ENCODE results near the gene KLF15.

Gene KLF15

GRCh38 chr3:126321490-126321889 lies 35.7 kb downstream of the KLF15 start:
- no peak for TF ChIP-seq CTCF (IDR thresholded peaks at IDR 0.05)
- Mint-ChIP-seq H3K27me3 (ENCODE audit: low read depth, poor library complexity) (peaks cover 20% of the 10 kb centered on the region), H3K27ac (no peak overlapping the region), H3K36me3 (ENCODE audit: low read depth) (peaks cover 3% of the 10 kb centered on the region), H3K4me1 (no peaks in the 10 kb centered on the region), H3K9me3 (peaks cover 16% of the 10 kb centered on the region), H3K4me3 (no peak overlapping the region)
- DNase-seq = no peak

GRCh38 chr3:126320517-126321293 lies 36.5 kb downstream of the KLF15 start:
- Mint-ChIP-seq H3K4me1 (no peaks in the 10 kb centered on the region), H3K36me3 (ENCODE audit: low read depth) (no peaks in the 10 kb centered on the region), H3K4me3 (no peak overlapping the region), H3K27ac (no peak overlapping the region), H3K27me3 (ENCODE audit: low read depth, poor library complexity) (peaks cover 20% of the 10 kb centered on the region), H3K9me3 (peaks cover 12% of the 10 kb centered on the region)
- TF ChIP-seq CTCF (IDR thresholded peaks at IDR 0.05) = no peak
- no peak for DNase-seq

GRCh38 chr3:126319701-126320295 lies 37.4 kb downstream of the KLF15 start:
- no peaks in the 10 kb centered on the region for H3K36me3 Mint-ChIP-seq (ENCODE audit: low read depth)
- no peak overlapping the region for H3K4me3 Mint-ChIP-seq
- peaks cover 12% of the 10 kb centered on the region for H3K9me3 Mint-ChIP-seq
- TF ChIP-seq CTCF (IDR thresholded peaks at IDR 0.05) = no peak
- no peak overlapping the region for H3K27ac Mint-ChIP-seq
- DNase-seq = no peak
- H3K4me1 Mint-ChIP-seq = no peaks in the 10 kb centered on the region
- H3K27me3 Mint-ChIP-seq (ENCODE audit: low read depth, poor library complexity) = peaks cover 20% of the 10 kb centered on the region

GRCh38 chr3:126317029-126317996 lies 39.9 kb downstream of the KLF15 start:
- Mint-ChIP-seq H3K4me1 (no peaks in the 10 kb centered on the region), H3K4me3 (no peak overlapping the region), H3K27ac (no peak overlapping the region), H3K9me3 (peaks cover 12% of the 10 kb centered on the region), H3K27me3 (ENCODE audit: low read depth, poor library complexity) (peaks cover 21% of the 10 kb centered on the region), H3K36me3 (ENCODE audit: low read depth) (no peaks in the 10 kb centered on the region)
- DNase-seq = no peak
- TF ChIP-seq CTCF (IDR thresholded peaks at IDR 0.05) = no peak

GRCh38 chr3:126316501-126316939 lies 40.7 kb downstream of the KLF15 start:
- Mint-ChIP-seq H3K27me3 (ENCODE audit: low read depth, poor library complexity) (peaks cover 14% of the 10 kb centered on the region), H3K36me3 (ENCODE audit: low read depth) (no peaks in the 10 kb centered on the region), H3K27ac (no peak overlapping the region), H3K9me3 (peaks cover 12% of the 10 kb centered on the region), H3K4me1 (no peaks in the 10 kb centered on the region), H3K4me3 (no peak overlapping the region)
- TF ChIP-seq CTCF (IDR thresholded peaks at IDR 0.05) = no peak
- no peak for DNase-seq

Measured in nephron progenitor cell (in vitro differentiated cells).